Thyroid gland (tissue), 4 donors: ENCODE measurements around the gene NCLN. TPM values are rescaled to one million over a fixed set of nuclear protein-coding genes. Genes with fewer than 3 reads are reported as not detected.
"Not testable (repeated sequence)": the region's sequence is repeated elsewhere in the genome, so short reads cannot be mapped to it uniquely, and the experiment has no call there.

Experiments
- DNase-seq, 2 donors: peaks; one replicate each; pipeline ENCODE4 v3.0.0-alpha.2; 2019
- H3K27ac ChIP-seq, 3 donors: fragments of 200-600 bp; sonication (generic); 1 replicate in 2 of 3; 2 replicates in 1 of 3; pipeline ENCODE4 v1.5.1; 2016 to 2019; ENCODE audit warnings: mild to moderate bottlenecking in 1 of 3, moderate library complexity in 1 of 3
- H3K27me3 ChIP-seq: fragments of 200-600 bp; sonication (generic); one replicate; pipeline ENCODE4 v1.5.1; 2019
- H3K36me3 ChIP-seq, 2 donors: fragments of 200-600 bp; sonication (generic); one replicate each; pipeline ENCODE4 v1.5.1; 2016 to 2019
- H3K4me1 ChIP-seq, 2 donors: fragments of 200-600 bp; sonication (generic); one replicate each; pipeline ENCODE4 v1.5.1; 2017 to 2019
- H3K4me3 ChIP-seq, 3 donors: fragments of 200-600 bp; sonication (generic); replicated peaks in 1 of 3; 1 replicate in 2 of 3; 2 replicates in 1 of 3; pipeline ENCODE4 v1.5.1; 2016; ENCODE audit warnings: mild to moderate bottlenecking in 1 of 3
- H3K9me3 ChIP-seq: fragments of 200-600 bp; sonication (generic); one replicate; pipeline ENCODE4 v1.5.1; 2017
- CTCF ChIP-seq, 6 experiments: fragments of 200-600 bp in 3 of 6; fragments of 450-650 bp in 3 of 6; sonication (generic) in 3 of 6; IDR thresholded peaks; one replicate each; pipeline ENCODE4 v1.5.1; 2016 to 2019; ENCODE audit warnings: antibody characterized with exemption in 6 of 6, mild to moderate bottlenecking in 2 of 6, inconsistent platforms in 1 of 6, moderate library complexity in 1 of 6
- POLR2A ChIP-seq, 2 donors: fragments of 450-650 bp; IDR thresholded peaks; one replicate each; pipeline ENCODE4 v1.6.1; 2017; ENCODE audit warnings: antibody characterized with exemption in 2 of 2, mild to moderate bottlenecking in 2 of 2, moderate library complexity in 1 of 2
- WGBS, 2 donors: methylation state at CpG; one replicate each; pipeline ENCODE4 v1.1.5; 2017; 5-methylcytosine and 5-hydroxymethylcytosine counted together
- intact Hi-C: fragments of 100-400 bp; cut with DNase I; formaldehyde crosslinking; loops from one replicate; pipeline ENCODE4 v1.15.1; 2023
- total RNA-seq, 4 donors: library from RNA; depleted of rRNA; stranded (reverse); fragments of >200 nt; gene quantifications; one replicate each; pipeline ENCODE4 v1.2.3, GENCODE V29; 2016

NCLN gene
- total RNA-seq, 4 donors from 2014 or later = 30.8 to 48.5 (median 37.2) TPM

GRCh38 chr19:3233116-3233515 is 47.4 kb downstream of the NCLN start:
- Histone ChIP-seq H3K4me1 (no peaks in the 10 kb centered on the region), H3K27me3 (no peaks in the 10 kb centered on the region), H3K9me3 (no peaks in the 10 kb centered on the region), H3K4me3 (no peak overlapping the region), H3K27ac (no peak overlapping the region), H3K36me3 (no peaks in the 10 kb centered on the region)
- TF ChIP-seq CTCF (IDR thresholded peaks at IDR 0.05) (no peak), POLR2A (IDR thresholded peaks at IDR 0.05) (no peak)
- WGBS, 2 donors = 75 to 79% methylated on average over 4 of the region's 4 CpGs
- intact Hi-C loops = no loop called here
- DNase-seq = no peak

DNA sequence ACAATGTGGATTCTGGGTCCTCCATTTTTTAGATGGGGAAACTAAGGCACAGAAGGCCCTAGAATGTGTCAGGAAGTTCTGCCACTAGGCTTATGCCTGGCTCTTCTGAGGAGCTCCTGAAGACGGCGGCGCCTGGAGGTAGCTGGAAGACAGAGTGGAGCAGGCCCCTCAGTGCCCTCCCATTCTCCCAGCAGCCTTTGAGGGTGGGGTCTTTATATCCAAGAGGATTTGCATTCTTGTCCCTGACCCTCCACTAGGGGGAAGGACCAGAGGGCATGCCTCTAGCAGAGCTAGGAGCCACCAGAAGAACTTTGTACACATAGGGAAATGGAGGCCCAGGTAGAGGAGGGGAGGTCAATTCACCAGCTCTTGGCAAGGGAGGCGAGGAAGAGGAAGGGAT is 48.1 kb downstream of the NCLN start:
- DNase-seq = no peak
- no peaks in the 10 kb centered on the region for H3K4me1 ChIP-seq
- intact Hi-C loops = no loop called here
- no peaks in the 10 kb centered on the region for H3K36me3 ChIP-seq
- no peaks in the 10 kb centered on the region for H3K27me3 ChIP-seq
- H3K27ac ChIP-seq = no peak overlapping the region
- H3K9me3 ChIP-seq = no peaks in the 10 kb centered on the region
- no peak for TF ChIP-seq CTCF (IDR thresholded peaks at IDR 0.05)
- no peak for TF ChIP-seq POLR2A (IDR thresholded peaks at IDR 0.05)
- 72 to 73% methylated on average over 4 of the region's 4 CpGs for WGBS, 2 donors
- H3K4me3 ChIP-seq = no peak overlapping the region

GRCh38 chr19:3234800-3235199 is 49.1 kb downstream of the NCLN start:
- no peak for DNase-seq
- Histone ChIP-seq H3K4me3 (no peak overlapping the region), H3K9me3 (no peaks in the 10 kb centered on the region), H3K27me3 (no peaks in the 10 kb centered on the region), H3K36me3 (no peaks in the 10 kb centered on the region), H3K27ac (no peak overlapping the region), H3K4me1 (no peaks in the 10 kb centered on the region)
- no peak for TF ChIP-seq CTCF (IDR thresholded peaks at IDR 0.05)
- TF ChIP-seq POLR2A (IDR thresholded peaks at IDR 0.05) = no peak
- WGBS, 2 donors = 62 to 65% methylated on average over 9 of the region's 9 CpGs
- intact Hi-C loops = no loop called here

GRCh38 chr19:3235604-3236003 is 49.9 kb downstream of the NCLN start:
- H3K27me3 ChIP-seq, H3K36me3 ChIP-seq, H3K4me1 ChIP-seq, H3K4me3 ChIP-seq, H3K9me3 ChIP-seq, intact Hi-C loops, DNase-seq, H3K27ac ChIP-seq: not testable (repeated sequence)
- WGBS, 2 donors = 83 to 90% methylated on average over 2 of the region's 2 CpGs

DNA sequence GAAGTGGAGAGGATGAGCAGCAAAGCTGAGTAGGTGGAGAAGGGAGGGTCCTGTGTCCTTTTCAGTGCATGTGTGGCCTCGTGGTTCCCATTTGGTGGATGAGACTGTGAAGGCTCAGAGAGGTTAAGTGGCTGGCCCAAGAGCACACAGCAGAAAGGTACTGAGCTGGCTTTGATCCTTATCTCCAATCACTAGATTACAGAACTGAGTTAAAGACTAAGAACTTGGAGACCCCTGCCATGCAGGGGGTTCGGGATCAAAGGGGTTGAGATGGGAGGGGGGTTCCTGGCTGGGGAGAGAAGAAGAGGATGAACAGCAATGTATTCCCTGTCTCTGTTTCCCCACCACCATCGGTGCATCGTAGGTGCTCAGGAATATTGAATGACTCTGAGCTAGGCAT is 50.5 kb downstream of the NCLN start:
- TF ChIP-seq POLR2A (IDR thresholded peaks at IDR 0.05) (no peak), CTCF (IDR thresholded peaks at IDR 0.05) (no peak)
- no peak for DNase-seq
- no peak overlapping the region for H3K4me3 ChIP-seq
- no peaks in the 10 kb centered on the region for H3K9me3 ChIP-seq
- WGBS, 2 donors = 64 to 66% methylated on average over 4 of the region's 4 CpGs
- H3K27ac ChIP-seq = no peak overlapping the region
- H3K4me1 ChIP-seq = no peaks in the 10 kb centered on the region
- intact Hi-C loops = no loop called here
- no peaks in the 10 kb centered on the region for H3K36me3 ChIP-seq
- H3K27me3 ChIP-seq = no peaks in the 10 kb centered on the region

DNA sequence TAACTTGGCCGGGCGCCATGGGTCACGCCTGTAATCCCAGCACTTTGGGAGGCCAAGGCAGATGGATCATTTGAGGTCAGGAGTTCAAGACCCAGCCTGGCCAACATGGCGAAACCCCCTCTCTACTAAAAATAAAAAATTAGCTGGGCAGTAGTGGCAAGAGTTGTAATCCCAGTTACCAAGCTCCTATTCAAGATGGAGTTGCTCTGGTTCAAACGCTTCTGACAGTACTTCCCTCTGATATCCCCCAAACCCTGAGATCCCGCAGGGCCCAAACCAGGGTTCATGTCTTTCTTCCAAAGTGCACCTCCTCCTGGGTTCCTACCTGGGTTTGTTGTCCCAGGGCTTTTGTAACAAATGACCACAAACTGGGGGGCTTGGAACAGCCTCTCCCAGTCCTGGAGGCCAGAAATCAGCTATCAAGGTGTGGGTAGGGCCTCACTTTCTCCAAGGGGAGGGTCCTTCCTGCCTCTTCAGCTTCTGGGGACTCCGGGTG is 52.4 kb downstream of the NCLN start:
- Histone ChIP-seq H3K4me1 (no peaks in the 10 kb centered on the region), H3K36me3 (no peaks in the 10 kb centered on the region), H3K27me3 (no peaks in the 10 kb centered on the region), H3K27ac (no peak overlapping the region), H3K9me3 (no peaks in the 10 kb centered on the region), H3K4me3 (no peak overlapping the region)
- TF ChIP-seq CTCF (IDR thresholded peaks at IDR 0.05) (no peak), POLR2A (IDR thresholded peaks at IDR 0.05) (no peak)
- DNase-seq = no peak
- 90% methylated on average over 6 to 7 of the region's 7 CpGs for WGBS, 2 donors
- intact Hi-C loops = no loop called here
